DND-41 (cell line): ENCODE measurements around the gene DHPS.

Source experiments
- CTCF ChIP-seq: IDR thresholded peaks from 2 replicates; pipeline ENCODE4 v1.5.1; 2012; ENCODE audit warnings: borderline replicate concordance, low read length, moderate library complexity, mild to moderate bottlenecking; ENCODE audit not compliant: poor library complexity, severe bottlenecking; ENCODE audit errors: extremely low read depth
- EZH2 ChIP-seq: IDR thresholded peaks from 3 replicates; pipeline ENCODE4 v1.6.1; 2012; ENCODE audit warnings: borderline replicate concordance, low read depth, mild to moderate bottlenecking, moderate library complexity, low read length, inconsistent platforms; ENCODE audit not compliant: severe bottlenecking

- no peak for TF ChIP-seq CTCF
- no peak for TF ChIP-seq EZH2
These were observed 13.3 kb downstream of the DHPS start for GRCh38 chr19:12668346-12668745.
